GM18909 (cell line): ENCODE measurements around the gene ALB.
"Not testable (repeated sequence)": the region's sequence is repeated elsewhere in the genome, so short reads cannot be mapped to it uniquely, and the experiment has no call there.

ENCODE experiments used
- ATAC-seq: cut with Tn5 transposase; IDR thresholded peaks from one replicate; pipeline ENCODE4 v1.9.1; 2021; ENCODE audit warnings: mild to moderate bottlenecking; ENCODE audit not compliant: unreplicated experiment, poor library complexity

The ALB gene

DNA sequence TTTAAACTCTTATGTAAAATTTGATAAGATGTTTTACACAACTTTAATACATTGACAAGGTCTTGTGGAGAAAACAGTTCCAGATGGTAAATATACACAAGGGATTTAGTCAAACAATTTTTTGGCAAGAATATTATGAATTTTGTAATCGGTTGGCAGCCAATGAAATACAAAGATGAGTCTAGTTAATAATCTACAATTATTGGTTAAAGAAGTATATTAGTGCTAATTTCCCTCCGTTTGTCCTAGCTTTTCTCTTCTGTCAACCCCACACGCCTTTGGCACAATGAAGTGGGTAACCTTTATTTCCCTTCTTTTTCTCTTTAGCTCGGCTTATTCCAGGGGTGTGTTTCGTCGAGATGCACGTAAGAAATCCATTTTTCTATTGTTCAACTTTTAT lies at the start of gene ALB:
Gene ALB, plus strand, starts transcription at position 246 of the 400 bp plus-strand sequence. Its CDS starts 41 bp downstream, at position 287.
- no peak for ATAC-seq

DNA sequence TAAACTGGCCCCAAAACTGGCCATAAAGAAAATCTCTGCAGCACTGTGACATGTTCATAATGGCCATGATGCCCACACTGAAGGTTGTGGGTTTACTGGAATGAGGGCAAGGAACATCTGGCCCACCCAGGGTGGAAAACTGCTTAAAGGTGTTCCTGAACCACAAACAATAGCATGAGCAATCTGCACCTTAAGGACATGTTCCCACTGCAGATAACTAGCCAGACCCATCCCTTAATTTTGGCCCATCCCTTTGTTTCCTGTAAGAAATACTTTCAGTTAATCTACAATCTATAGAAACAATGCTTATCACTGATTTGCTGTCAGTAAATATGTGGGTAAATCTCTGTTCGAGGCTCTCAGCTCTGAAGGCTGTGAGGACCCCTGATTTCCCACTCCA lies 46.9 kb upstream of the ALB start:
- ATAC-seq, result not testable (repeated sequence)

DNA sequence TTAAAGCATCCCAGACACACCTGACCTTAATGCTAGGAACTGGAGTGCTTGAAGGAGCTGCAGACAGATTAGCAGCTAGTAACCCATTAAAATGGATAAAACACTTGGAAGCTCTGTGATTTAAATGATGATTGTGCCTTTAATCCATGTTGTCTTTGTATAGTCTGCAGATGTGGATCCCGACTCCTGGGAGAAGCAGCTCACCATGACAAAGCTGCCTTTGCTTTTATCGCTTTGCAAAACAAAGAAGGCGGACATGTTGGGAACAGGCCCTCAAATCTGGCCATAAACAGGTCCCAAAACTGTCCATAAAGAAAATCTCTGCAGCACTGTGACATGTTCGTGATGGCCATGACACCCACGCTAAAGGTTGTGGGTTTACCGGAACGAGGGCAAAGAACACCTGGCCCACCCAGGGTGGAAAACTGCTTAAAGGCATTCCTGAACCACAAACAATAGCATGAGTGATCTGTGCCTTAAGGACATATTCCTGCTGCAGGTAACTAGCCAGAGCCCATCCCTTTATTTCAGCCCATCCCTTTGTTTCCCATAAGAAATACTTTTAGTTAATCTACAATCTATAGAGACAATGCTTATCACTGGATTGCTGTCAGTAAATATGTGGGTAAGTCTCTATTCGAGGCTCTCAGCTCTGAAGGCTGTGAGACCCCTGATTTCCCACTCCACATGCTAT lies 34.4 kb upstream of the ALB start:
- not testable (repeated sequence) for ATAC-seq

DNA sequence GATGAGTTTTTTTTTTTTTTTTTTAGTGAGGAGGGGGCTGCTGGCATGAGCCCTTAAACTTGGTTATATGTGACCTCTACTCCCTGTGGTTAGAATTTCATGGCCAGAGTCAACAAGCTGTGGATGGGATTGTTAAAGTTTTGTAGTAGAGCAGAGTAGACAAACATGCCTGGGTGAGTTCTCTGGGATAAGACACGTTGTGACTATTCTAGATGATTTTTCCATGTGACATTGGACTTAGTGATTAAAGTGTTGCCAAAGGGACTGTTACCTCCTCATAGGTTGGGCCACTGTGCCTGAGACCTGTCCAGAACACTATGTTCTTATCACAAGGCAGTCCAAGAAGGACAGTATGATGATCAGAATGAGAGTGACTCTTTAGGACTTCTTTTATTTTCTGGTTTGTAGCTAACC lies 28.8 kb upstream of the ALB start:
- ATAC-seq, result no peak

DNA sequence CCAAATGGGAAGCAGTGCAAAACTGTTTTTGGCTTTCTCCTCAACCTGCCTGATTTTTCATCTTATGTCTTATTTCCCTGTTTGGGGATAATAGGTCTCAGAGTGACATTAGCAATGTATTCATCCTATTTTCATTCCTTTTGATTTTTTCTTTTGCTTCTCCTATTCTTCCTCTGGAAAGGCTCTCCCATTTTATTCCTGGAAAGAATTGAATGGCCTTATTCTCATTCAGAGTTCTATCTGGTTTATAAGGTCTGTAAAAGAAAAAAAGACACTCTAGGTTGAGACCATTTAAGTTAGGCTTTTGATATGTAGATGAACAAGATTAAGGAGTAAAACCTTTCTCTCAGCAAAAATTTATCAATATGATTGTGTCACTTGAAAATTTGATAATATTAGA lies 27.8 kb upstream of the ALB start:
- no peak for ATAC-seq

DNA sequence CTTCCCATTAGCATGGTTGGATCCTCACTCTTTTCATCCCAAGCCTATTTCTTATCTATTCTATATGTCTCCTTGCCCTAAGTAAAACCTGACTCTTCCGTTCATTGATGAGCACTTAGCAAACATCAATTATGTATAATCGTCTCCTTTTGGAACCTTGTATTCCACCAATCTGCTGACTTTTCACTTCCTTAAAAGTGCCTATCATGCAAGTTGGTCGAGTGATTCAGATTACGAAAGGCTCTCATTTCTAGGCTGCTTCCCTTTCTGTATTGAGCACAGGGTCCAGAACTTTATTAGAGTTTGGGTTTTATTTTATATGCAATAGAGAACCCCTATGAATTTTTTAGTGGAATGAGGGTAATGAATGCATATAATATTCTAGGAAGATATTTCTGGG lies 27.1 kb upstream of the ALB start:
- ATAC-seq, result no peak

DNA sequence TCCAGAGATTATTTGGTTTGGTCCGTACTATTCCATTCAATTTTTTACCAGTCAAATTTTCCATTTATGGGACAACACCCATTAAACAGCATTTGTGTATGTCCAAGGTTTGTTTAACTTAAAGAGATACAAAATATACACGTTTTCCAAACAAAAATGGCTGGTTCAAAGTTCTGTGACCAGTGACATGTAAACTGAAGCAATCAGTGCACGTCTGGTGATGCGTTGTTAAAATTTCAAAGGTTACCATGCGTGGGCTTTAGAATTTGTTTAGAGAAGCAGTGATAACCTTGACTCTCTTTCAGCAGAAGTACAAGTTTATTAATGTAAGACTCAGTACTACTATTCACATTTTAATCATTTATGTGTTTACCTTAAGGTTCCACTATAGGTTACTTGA lies 25.2 kb upstream of the ALB start:
- no peak for ATAC-seq

DNA sequence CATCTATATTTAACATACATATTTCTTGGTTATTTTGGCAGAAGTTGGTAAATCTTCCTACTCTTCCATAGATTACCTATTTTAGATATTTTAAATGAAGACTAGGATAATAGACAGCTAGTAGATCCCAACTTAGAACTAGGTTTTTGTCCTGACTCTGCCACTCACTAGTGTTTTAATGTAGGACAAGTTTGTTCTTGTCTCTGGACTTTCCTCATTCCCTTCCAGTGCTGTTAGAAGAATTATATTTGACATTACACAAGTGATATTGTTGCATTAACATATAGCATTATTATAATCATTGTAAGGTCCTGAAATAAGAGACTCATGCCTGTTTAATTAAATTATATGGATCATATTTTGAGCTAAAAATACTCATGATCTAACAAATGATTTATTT lies 24.1 kb upstream of the ALB start:
- no peak for ATAC-seq

DNA sequence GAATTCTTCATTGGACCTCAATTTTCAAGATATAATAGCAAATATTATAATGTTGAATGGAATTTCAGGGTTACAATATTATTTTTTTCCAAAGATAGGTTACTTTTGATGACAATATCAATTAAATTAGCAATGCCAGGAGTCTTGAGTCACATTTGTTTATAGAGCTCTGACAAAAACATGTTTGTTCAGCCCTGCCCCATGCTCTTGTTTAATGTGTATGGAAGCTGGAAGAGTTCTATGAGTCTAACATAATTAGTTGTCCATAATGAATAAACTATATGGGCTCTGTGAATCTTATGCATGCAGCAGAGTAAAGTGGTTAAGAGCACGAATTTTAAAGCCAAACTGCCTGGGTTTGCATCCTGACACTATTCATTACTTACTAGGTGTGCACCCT lies 22.9 kb upstream of the ALB start:
- no peak for ATAC-seq

DNA sequence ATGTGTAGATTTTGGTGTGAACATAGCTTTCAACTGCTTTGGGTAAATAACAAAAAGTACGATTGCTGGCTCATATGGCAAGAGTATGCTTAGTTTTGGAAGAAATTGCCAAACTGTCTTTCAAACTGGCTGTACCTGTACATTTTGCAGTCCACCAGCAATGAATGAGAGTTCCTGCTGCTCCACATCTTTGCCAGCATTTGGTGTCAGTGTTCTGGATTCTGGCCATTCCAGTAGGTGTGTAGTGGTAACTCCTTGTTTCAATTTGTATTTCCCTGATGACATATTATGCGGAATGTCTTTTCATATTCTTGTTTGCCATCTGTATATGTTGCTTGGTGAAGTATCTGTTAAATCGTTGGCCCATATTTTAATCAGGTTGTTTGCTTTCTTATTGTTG lies 20.6 kb upstream of the ALB start:
- ATAC-seq, result no peak

DNA sequence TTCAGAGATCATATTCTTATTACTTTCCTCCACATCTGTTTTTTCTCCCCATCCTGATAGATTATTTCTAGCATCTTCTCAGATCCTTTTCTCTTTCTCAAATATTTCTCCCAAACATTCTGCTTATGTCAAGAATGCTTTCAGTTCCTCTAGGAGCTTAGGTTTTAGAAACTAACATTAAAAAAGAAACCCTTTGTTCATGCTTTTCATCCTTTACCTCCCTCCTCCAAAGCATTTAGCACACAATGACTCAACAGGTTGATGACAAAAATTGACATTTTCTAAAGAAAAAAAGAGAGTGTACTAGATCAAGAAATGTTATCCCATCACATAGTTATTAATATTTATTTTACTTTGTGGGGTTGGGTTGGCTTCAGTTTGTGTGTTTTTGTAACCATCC lies 16.5 kb upstream of the ALB start:
- ATAC-seq, result no peak

DNA sequence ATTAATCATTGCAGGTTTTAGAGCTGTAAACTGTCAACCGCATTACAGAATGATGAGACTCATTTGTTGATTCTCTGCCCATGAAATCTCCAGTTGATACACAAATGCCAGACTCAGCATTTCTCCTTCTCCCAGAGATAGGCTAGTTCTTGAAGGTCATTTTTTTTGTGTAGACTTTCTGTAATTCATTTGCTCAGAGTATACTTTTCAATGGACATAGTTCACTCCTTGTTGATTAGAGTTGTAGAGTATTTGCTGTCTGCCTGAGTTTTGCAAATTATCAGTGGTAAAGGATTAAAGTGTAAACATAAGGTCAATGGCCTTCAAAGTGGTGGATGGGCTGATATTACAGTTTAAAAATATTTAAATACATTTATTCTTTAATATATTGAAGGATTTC lies 15.2 kb upstream of the ALB start:
- no peak for ATAC-seq

DNA sequence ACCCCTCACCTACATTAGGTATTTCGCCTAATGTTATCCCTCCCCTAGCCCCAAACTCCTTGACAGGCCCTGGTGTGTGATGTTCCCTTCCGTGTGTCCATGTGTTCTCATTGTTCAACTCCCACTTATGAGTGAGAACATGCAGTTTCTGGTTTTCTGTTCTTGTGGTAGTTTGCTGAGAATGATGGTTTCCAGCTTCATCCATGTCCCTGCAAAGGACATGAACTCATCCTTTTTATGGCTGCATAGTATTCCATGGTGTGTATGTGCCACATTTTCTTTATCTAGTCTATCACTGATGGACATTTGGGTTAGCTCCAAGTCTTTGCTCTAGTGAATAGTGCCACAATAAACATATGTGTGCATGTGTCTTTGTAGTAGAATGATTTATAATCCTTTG lies 14.4 kb upstream of the ALB start:
- ATAC-seq, result not testable (repeated sequence)

DNA sequence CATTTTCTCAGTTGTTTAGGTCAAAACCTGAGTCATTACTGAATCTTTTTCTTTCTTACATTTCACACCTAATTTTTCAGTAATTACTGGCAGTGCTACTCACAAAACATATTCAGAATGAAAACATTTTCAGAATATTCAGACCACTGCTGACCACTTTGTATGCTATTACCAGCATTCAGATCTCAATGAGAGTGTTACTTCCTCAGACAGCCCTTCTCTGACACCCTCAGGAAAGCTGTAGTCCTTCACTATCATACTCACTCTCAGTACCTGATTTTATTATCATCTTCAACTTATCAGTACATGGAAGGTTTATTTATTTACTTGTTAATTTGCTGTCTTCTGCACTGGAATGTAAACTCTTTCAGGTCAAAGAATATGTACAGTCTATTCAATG lies 12.3 kb upstream of the ALB start:
- no peak for ATAC-seq

DNA sequence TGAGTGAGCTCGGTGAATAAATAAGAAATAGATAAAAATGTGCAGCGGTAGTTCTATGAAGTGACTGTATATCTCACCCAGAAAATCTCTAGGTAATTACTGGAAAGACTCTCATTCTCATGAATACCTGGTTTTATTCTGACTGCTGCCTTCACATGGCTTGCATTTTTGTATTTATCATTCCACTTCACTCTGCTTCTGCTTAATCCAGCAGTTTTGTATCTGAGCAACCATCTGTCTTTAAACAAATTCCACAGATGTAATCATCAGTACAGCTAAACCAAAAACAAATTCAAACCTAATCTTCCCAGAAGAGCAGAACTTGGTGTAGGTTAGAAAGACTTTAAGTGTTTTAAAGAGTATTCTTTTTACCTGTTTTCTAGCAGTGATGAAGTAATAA lies 11.2 kb upstream of the ALB start:
- ATAC-seq, result no peak

DNA sequence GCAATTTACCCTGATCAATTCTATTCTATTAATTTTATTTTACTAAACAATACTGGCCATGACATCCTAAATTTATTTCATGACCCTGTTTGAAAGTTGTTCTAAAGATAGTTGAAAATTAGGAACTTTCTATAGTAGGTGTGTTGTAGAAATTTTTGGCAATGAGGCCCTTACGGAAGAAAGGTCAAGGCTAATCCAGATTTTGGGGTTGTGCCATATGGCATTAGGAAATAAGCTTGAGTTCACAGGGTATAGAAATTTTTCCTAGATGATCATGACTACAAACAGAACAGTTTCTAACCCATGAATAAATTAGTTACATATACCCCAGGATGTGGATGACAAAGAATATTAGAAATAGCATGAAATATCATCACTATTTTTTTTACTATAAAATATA lies 7.8 kb upstream of the ALB start:
- no peak for ATAC-seq

DNA sequence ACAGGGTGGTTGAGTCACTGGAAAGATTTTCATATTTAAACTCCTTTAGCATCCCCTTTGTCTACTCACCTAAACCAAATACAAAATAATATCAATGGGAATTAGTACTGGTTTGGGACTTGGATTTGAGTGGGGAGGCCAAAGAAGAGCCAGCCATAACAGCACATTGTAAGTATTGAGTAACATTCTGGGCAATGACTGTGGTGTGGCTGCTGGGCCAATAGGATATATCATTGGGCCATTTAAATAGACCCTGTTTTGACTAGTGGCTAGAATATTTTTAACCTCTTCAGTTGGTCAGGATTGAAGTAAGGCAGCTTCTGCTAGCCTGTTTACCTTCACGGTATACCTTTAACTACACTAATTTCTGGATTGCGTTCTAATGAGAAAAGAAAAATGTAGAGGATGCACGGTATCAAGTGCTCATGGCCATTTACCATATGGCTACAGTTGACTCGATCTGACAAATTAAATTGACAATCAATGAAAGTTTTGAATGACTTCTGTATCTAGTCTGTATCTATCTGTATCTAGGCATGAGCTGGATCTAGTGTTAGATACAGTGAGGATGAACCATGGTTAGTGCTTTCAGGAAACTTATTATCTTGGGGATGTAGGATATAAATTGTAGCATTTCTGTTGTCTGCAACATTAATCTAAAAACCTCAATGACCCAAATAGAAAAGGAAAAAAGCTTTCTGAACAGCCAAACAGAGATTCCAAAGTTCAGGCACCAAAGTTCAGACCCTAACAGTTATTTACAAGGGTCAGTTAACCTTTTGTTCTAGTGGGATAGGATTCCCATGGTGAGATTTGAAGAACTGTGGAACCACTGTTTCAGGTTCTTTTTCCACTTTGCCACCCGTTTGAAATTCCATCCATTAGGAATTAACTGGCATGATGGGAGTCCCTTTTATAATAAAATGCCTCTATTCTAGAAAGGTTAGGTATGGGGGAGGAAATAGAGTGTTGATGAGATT lies 6.8 kb upstream of the ALB start:
- no peak for ATAC-seq

DNA sequence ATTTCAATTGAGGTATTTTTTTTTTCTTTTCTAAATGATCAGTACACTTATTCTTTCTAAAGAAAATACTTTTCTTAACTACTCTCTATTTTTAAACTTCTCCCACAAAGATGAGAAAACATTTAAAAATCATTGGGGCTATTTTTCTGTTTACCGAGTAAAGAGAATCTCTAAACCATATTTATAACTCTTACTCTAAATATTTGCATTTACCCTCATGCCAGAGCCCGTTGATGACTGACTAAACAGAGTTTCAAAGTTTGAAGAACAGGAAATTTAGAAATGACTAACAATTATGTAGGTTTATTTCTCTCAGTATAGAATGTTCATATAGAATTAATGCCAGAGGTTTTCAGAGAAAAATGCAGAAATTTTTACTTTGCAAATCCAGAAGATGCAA lies 2.7 kb upstream of the ALB start:
- no peak for ATAC-seq

DNA sequence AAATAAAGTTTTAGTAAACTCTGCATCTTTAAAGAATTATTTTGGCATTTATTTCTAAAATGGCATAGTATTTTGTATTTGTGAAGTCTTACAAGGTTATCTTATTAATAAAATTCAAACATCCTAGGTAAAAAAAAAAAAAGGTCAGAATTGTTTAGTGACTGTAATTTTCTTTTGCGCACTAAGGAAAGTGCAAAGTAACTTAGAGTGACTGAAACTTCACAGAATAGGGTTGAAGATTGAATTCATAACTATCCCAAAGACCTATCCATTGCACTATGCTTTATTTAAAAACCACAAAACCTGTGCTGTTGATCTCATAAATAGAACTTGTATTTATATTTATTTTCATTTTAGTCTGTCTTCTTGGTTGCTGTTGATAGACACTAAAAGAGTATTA lies 370 bp downstream of the ALB start:
- ATAC-seq, result no peak

DNA sequence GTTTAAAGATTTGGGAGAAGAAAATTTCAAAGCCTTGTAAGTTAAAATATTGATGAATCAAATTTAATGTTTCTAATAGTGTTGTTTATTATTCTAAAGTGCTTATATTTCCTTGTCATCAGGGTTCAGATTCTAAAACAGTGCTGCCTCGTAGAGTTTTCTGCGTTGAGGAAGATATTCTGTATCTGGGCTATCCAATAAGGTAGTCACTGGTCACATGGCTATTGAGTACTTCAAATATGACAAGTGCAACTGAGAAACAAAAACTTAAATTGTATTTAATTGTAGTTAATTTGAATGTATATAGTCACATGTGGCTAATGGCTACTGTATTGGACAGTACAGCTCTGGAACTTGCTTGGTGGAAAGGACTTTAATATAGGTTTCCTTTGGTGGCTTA lies 1.1 kb downstream of the ALB start:
- no peak for ATAC-seq

DNA sequence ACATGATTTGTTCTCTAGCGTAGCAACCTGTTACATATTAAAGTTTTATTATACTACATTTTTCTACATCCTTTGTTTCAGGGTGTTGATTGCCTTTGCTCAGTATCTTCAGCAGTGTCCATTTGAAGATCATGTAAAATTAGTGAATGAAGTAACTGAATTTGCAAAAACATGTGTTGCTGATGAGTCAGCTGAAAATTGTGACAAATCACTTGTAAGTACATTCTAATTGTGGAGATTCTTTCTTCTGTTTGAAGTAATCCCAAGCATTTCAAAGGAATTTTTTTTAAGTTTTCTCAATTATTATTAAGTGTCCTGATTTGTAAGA lies 2.4 kb downstream of the ALB start:
- no peak for ATAC-seq

DNA sequence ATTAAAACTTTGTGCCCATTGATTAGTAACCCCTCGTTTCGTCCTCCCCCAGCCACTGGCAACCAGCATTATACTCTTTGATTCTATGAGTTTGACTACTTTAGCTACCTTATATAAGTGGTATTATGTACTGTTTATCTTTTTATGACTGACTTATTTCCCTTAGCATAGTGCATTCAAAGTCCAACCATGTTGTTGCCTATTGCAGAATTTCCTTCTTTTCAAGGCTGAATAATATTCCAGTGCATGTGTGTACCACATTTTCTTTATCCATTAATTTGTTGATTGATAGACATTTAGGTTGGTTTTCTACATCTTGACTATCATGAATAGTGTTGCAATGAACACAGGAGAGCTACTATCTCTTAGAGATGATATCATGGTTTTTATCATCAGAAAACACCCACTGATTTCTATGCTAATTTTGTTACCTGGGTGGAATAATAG lies 3.2 kb downstream of the ALB start:
- no peak for ATAC-seq
